Measurements from ENCODE around the gene PELI3.

PELI3 gene

DNA sequence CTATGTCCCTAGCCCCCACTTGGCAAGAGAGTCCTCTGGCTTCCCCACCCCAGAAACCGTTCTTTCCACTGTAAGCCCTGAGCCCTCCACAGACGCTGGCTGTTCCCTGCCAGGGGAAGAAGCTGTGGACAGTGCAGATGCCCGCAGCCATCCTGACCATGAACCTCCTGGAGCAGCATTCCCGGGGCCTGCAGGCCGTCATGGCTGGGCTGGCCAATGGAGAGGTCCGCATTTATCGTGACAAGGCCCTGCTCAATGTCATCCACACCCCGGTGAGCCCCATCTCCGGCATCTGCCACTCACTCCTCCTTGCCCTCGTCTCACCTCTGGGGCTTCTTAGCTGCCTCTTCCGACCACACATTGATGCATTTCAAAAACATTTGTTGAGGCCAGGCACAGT lies 56.9 kb downstream of the PELI3 start:
- no peak for DNase-seq (ENCODE audit: low spot score)
- H3K27ac ChIP-seq, result no peak overlapping the region
- no peak for TF ChIP-seq CTCF (IDR thresholded peaks at IDR 0.05)
- H3K4me3 ChIP-seq, result no peak overlapping the region

DNA sequence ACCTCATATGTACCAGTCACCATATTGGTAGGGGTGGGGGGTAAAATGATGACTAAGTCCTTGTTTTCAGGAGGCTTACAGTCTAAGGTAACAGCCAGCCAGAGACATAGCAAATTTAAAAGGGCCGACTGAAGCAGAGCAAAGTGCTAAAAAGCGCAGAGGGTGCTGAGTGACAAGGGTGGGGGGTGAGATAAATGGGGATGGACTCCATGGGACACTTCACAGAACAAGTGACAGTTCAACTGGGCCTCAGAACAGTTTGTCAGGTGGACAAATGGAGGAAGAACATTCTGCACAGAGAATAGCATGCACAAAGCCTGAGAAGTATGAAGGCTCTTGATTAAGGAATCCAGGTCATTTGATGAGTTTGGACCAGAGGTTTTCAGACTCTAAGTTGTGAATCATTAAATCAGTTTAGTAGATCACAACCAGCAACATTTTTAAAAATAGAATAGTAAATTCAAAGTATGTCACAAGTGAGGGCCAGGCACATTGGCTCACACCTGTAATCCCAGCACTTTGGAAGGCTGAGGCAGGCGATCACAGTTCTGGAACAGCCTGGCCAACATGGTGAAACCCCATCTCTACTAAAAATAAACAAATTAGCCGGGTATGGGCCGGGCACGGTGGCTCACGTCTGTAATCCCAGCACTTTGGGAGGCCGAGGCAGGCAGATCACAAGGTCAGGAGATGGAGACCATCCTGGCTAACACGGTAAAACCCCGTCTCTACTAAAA lies 57.8 kb downstream of the PELI3 start:
- TF ChIP-seq CTCF (IDR thresholded peaks at IDR 0.05), result no peak
- H3K4me3 ChIP-seq, result no peak overlapping the region
- DNase-seq (ENCODE audit: low spot score), result no peak
- H3K27ac ChIP-seq, result no peak overlapping the region

Data from coronary artery (tissue), 2 donors.